DMS153 treated with DMSO at 0.1 percent for 48 hours (cell line): ENCODE data around the gene PPP2CA.
"Not testable (repeated sequence)": the region's sequence is repeated elsewhere in the genome, so short reads cannot be mapped to it uniquely, and the experiment has no call there.

Experiments
- DNase-seq: peaks from one replicate; lab custom pipeline; 2025; ENCODE audit not compliant: unreplicated experiment; lab: John Stamatoyannopoulos, UW

Gene PPP2CA

DNA sequence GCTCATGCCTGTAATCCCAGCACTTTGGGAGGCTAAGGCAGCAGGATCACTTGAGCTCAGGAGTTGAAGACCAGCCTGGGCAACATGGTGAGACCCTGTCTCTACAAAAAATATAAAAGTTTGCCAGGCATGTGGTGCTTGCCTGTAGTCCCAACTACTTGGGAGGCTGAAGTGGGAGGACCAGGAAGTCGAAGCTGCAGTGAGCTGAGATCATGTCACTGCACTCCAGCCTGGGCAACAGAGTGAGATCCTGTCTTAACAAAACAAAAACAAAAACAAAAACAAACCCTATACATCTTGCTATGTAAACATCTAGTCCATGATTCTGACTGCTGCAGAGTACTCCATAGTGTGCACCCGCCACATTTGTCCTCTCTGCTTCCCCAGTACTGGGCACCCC, 19.8 kb upstream of the PPP2CA start:
- DNase-seq, result no peak

DNA sequence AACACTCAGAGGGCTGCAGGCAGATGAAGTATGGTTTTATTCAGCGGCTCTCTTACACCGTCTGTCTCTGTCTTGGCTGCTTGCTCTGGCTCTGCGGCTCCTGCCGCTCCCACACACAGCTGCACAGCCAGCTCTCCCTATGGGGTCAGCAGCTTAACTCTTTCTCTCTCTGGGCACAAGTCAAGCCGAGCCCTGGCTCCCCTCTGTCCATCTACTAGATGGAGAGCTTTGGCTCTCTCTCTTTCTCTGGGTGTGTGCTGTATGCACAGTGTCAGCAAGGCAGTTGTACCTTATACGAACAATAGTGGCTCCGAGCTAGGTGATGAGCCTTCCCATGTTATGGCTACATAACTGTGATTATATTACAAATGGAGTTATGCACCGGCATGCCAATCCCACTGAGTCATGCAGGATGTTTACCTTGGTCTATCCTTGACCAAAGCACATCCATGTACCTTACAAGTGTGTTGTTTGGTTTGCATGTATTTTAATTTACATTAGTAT, 19.3 kb upstream of the PPP2CA start:
- no peak for DNase-seq

DNA sequence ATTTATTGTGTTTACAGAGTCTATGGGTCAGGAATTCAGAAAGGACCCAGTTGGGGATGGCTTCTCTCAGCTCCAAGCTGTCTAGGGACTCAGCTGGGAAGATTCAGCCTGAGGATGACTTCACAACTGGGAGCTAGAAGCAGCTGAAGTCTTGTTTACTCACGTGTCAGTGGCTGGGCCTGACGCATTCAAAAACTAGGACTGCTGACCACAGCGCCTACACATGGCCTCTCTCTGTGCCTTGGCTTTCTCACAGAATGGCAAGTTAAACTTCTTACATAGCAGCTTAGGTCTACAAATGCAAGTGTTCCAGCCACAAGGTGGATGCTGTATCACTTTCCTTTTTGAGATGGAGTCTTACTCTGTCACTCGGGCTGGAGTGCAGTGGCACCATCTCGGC, 16.3 kb upstream of the PPP2CA start:
- DNase-seq, result no peak

DNA sequence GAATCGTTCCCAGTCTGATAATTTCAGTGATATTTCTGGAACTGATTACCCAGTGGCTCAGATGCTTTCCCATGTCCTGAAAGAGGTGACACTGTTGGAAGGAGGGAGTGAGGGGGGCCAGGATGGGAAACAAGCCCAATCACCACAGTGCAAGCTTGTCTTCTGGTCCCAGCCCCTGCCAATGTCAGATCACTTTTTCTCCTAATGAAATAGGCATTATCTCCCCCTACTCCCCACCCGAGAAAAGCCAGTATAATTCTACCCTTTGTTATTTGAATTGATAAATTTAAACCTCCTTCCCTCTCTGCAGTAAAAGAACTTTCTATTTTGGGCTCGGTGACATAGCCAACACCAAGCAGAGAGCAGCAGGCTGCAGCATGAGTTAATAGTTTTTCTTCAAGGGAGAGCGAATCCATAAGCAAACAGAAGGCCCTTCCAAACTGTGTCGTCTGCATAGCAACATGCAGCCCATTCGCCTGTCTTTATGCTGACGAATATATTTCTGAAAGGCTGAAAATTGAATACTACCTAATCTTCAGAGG, 14.6 kb upstream of the PPP2CA start:
- no peak for DNase-seq

GRCh38 chr5:134236820-134237219, 10.9 kb upstream of the PPP2CA start:
- DNase-seq, result no peak

DNA sequence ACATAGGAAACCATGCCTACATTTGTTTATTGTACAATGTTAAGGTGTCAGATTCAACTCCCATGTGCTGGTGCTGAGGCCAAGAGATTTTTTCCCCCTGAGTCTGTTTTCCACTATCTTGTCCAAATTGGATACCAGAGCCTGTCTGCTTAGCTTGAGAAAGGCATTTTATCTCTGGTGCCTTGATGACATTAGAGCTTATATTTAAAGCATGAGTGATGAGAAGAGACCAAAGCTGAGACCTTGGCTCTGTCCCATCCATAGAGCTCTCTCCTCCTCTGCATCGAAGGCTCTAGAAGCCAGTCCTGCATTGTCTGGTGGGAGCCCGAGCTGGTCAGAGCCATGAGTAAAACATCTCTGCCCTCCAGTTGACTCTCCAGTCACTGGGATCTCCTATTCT, 10.4 kb upstream of the PPP2CA start:
- no peak for DNase-seq

DNA sequence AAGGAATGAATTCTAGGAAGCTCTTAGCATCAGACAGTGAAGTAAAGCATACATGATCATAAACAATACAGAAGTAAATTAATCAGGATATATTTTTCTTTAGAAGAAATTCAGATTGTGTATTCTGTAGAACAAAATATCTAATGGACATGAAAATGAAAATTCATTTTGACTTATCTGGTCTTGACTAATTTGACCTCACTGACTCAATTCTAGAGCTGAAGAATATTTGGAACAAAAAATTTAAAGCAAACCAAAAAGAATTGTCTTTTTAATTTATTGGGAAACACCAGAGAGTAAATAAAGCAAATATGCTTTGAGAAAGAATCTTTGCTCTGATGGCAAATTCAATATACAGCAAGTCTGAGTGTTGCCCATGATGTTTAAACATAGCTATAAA, 2.8 kb upstream of the PPP2CA start:
- no peak for DNase-seq

DNA sequence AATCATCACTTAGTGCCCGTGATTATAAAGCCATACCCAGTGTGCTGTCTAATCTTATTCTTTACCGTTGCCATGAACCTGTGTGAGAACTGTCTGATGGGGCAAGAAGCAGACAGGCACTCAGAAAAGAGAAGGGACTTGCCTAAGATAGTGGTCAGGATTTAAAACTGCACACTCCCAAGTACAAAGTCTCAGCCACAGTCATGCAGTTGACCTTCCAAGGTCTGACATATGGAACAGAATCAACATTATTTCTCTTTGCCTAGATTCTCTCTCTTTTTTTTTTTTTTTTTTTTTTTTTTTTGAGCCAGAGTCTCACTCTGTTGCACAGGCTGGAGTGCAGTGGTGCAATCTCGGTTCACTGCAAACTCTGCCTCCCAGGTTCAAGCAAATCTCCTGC, 1.9 kb upstream of the PPP2CA start:
- DNase-seq, result no peak

- no peak for DNase-seq
These were observed 1.4 kb upstream of the PPP2CA start for GRCh38 chr5:134227259-134227658.

DNA sequence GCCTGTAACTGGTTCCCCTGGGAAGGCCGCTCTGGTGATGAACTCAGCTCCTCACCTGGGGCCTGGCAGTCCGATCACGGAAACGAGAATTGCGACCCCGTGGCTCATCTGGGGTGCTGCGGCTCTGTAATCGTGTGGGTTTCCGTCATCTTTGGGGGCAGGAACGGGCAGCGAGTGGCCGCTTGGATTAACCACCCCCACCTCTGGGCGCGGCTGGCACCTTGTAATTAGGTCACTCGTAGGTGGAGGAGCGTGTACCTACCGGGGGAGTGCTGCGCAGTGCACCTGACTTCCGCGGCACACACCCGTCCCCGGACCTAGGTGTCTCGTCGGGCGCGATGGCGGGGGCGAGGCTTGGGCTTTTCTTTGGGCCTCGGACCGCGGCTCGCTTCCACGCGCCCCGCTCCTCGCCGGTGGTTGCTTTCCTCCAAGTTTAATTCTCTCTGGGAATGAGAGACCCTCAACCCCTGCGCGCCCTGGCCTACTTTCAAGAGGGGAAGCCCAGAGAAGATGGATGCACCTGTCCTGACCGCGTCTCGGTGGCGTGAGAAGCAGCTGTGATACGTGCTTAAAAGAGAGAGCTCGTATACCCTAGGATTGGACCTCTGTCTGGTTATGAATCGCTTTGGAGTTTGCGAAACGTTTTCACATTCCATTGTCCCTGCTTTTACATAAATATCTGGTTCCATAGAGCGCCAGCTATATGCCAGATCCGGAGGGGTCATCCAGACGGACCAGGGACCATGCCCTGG, 744 bp upstream of the PPP2CA start:
- DNase-seq, result no peak

GRCh38 chr5:134224888-134225779, 739 bp downstream of the PPP2CA start:
- DNase-seq, result no peak

- DNase-seq, result no peak
These were observed 2.2 kb downstream of the PPP2CA start for GRCh38 chr5:134223406-134224248.

DNA sequence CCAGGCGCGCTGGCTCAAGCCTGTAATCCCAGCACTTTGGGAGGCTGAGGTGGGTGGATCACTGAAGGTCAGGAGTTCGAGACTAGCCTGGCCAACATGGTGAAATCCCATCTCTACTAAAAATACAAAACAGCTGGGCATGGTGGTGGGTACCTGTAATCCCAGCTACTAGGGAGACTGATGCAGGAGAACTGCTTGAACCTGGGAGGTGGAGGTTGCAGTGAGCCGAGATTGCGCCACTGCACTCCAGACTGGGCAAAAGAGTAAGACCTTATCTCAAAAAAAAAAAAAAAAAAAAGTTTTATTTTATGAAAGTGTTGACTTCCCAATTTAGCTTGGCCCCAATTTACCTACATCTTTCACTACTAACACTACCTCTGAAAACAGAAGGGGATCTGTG, 4.2 kb downstream of the PPP2CA start:
- not testable (repeated sequence) for DNase-seq

GRCh38 chr5:134215757-134216156, 10.1 kb downstream of the PPP2CA start:
- no peak for DNase-seq

- DNase-seq, result not testable (repeated sequence)
These were observed 14.4 kb downstream of the PPP2CA start for GRCh38 chr5:134211263-134212031.

- DNase-seq, result no peak
These were observed 16.2 kb downstream of the PPP2CA start for GRCh38 chr5:134209477-134210245.

GRCh38 chr5:134207696-134208095, 18.2 kb downstream of the PPP2CA start:
- no peak for DNase-seq

DNA sequence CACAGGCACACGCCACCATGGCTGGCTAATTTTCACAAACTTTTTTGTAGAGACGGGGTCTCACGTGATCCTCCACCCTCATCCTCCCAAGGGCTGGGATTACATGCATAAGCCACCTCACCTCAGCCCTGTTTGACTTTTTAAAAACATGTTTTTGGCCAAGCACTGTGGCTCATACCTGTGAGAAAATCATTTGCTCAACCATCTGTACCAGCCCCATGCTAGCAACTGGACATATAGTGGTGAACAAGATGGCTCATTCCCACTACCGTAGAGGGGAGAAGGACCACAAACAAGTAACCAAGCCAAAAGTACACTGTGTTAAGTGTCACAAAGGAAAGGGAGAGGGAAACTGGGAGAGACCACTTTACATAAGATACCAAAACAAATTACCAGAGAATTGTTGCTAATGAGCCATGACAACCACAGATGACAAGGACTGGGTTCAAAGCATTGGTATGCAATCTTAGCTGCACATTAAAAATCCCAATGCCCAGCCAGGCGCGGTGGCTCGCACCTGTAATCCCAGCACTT, 19.2 kb downstream of the PPP2CA start:
- DNase-seq, result no peak

GRCh38 chr5:134204575-134204974, 21.3 kb downstream of the PPP2CA start:
- no peak for DNase-seq
